ENCODE results near the gene TBC1D20. TPM values are rescaled to one million over a fixed set of nuclear protein-coding genes. Genes with fewer than 3 reads are reported as not detected.

TBC1D20 gene
- total RNA-seq, 1 experiment from 2014 or later = 42.1 TPM

- Histone ChIP-seq H3K4me1 (ENCODE audit: control insufficient read depth, insufficient read depth, low read length) (peaks cover 11% of the 10 kb centered on the region), H3K36me3 (ENCODE audit: control insufficient read depth, insufficient read depth, low read length) (no peaks in the 10 kb centered on the region), H3K27me3 (ENCODE audit: control insufficient read depth, insufficient read depth, low read length) (no peaks in the 10 kb centered on the region), H3K27ac (ENCODE audit: low read length) (peak overlapping the region; percentile 70; the same call in 1 of the 2 replicates), H3K9me3 (ENCODE audit: control insufficient read depth, insufficient read depth, low read depth, low read length) (peaks cover 6% of the 10 kb centered on the region; the same call in 1 of the 2 replicates), H3K4me3 (ENCODE audit: low read depth in 2 of 2, low read length in 2 of 2) (no peak overlapping the region)
- no peak for ATAC-seq
- intact Hi-C loops (cut with micrococcal nuclease; ENCODE audit: unreplicated experiment) = no loop called here
- TF ChIP-seq CTCF (IDR thresholded peaks at IDR 0.05) (no peak), TCF7L2 (IDR thresholded peaks at IDR 0.05; ENCODE audit: low read depth, low read length) (no peak), POLR2AphosphoS5 (IDR thresholded peaks at IDR 0.05; ENCODE audit: low read depth, low read length) (no peak), REST (IDR thresholded peaks at IDR 0.05; ENCODE audit: insufficient read depth in 1 of 2, low read depth in 2 of 2, low read length in 1 of 2) (no peak), SIN3A (IDR thresholded peaks at IDR 0.05; ENCODE audit: borderline replicate concordance, insufficient read depth, low read depth, low read length) (no peak)
- DNase-seq (ENCODE audit: low read depth, low spot score) = no peak
- BruUV-seq (replicated peaks) = no TSS peak
- ChIA-PET CTCF (interaction anchor here (0.6 kb wide), 1 partner anchor 10 kb away, joined by 3 read pairs; no protein-coding TSS in a partner anchor), POLR2A (no interaction called here)
- in situ Hi-C loops (cut with HindIII; ENCODE audit: low pct_unique_long_range_greater_than_20kb, low sequenced_read_pairs) = no loop called here
These were observed 59.3 kb downstream of the TBC1D20 start for GRCh38 chr20:402898-403581.

GRCh38 chr20:402496-402885 lies 59.8 kb downstream of the TBC1D20 start:
- POLR2A ChIA-PET = no interaction called here
- Histone ChIP-seq H3K4me1 (ENCODE audit: control insufficient read depth, insufficient read depth, low read length) (peaks cover 11% of the 10 kb centered on the region), H3K36me3 (ENCODE audit: control insufficient read depth, insufficient read depth, low read length) (no peaks in the 10 kb centered on the region), H3K9me3 (ENCODE audit: control insufficient read depth, insufficient read depth, low read depth, low read length) (peaks cover 6% of the 10 kb centered on the region; the same call in 1 of the 2 replicates), H3K27me3 (ENCODE audit: control insufficient read depth, insufficient read depth, low read length) (no peaks in the 10 kb centered on the region), H3K27ac (ENCODE audit: low read length) (peak overlapping the region; percentile 70; the same call in 1 of the 2 replicates), H3K4me3 (ENCODE audit: low read depth in 2 of 2, low read length in 2 of 2) (no peak overlapping the region)
- CTCF ChIA-PET = no interaction called here
- intact Hi-C loops (cut with micrococcal nuclease; ENCODE audit: unreplicated experiment) (no loop called here), in situ Hi-C loops (cut with HindIII; ENCODE audit: low pct_unique_long_range_greater_than_20kb, low sequenced_read_pairs) (no loop called here)
- ATAC-seq (no peak), DNase-seq (ENCODE audit: low read depth, low spot score) (no peak)
- BruUV-seq (replicated peaks) = no TSS peak
- TF ChIP-seq SIN3A (IDR thresholded peaks at IDR 0.05; ENCODE audit: borderline replicate concordance, insufficient read depth, low read depth, low read length) = no peak
- TF ChIP-seq TCF7L2 (IDR thresholded peaks at IDR 0.05; ENCODE audit: low read depth, low read length) = no peak
- TF ChIP-seq CTCF (IDR thresholded peaks at IDR 0.05) = no peak
- no peak for TF ChIP-seq POLR2AphosphoS5 (IDR thresholded peaks at IDR 0.05; ENCODE audit: low read depth, low read length)
